Calu3 (cell line): ENCODE measurements around the gene PARN. TPM values are rescaled to one million over a fixed set of nuclear protein-coding genes. Genes with fewer than 3 reads are reported as not detected.

Experiments used
- BruUV-seq: library from RNA; stranded (reverse); fragments of 400-500 nt; replicated peaks from 2 replicates; lab custom pipeline; 2021; lab: Mats Ljungman, UMichigan
- CTCF ChIA-PET: fragments of 300-600 bp; sonication (Branson Sonifier 250); formaldehyde crosslinking; loops from one replicate; lab custom pipeline; 2022; ENCODE audit warnings: antibody characterized with exemption; lab: Charles Lee
- DNase-seq: peaks from one replicate; pipeline ENCODE4 v3.0.0; 2022
- H3K27ac Mint-ChIP-seq: one replicate; pipeline ENCODE4 v1.8.0; 2022; ENCODE audit warnings: mixed read lengths; ENCODE audit not compliant: unreplicated experiment
- H3K27me3 Mint-ChIP-seq: one replicate; pipeline ENCODE4 v1.8.0; 2022; ENCODE audit warnings: mixed read lengths; ENCODE audit not compliant: unreplicated experiment
- H3K36me3 Mint-ChIP-seq: one replicate; pipeline ENCODE4 v1.8.0; 2022; ENCODE audit warnings: mild to moderate bottlenecking, moderate library complexity, mixed read lengths; ENCODE audit not compliant: insufficient read depth, unreplicated experiment
- H3K4me1 Mint-ChIP-seq: one replicate; pipeline ENCODE4 v1.8.0; 2022; ENCODE audit warnings: mild to moderate bottlenecking, low read depth, mixed read lengths; ENCODE audit not compliant: unreplicated experiment
- H3K4me3 Mint-ChIP-seq: one replicate; pipeline ENCODE4 v1.8.0; 2022; ENCODE audit warnings: mild to moderate bottlenecking, low read depth, moderate library complexity, mixed read lengths; ENCODE audit not compliant: unreplicated experiment
- H3K9me3 Mint-ChIP-seq: one replicate; pipeline ENCODE4 v1.8.0; 2022; ENCODE audit warnings: low read depth, mixed read lengths; ENCODE audit not compliant: unreplicated experiment
- CTCF ChIP-seq: fragments of 200-600 bp; IDR thresholded peaks from one replicate; pipeline ENCODE4 v1.8.0; 2022; ENCODE audit warnings: antibody characterized with exemption; ENCODE audit not compliant: unreplicated experiment
- intact Hi-C: fragments of 100-400 bp; cut with micrococcal nuclease; formaldehyde crosslinking; loops from one replicate; pipeline ENCODE4 v1.10.0; 2022; ENCODE audit not compliant: unreplicated experiment
- total RNA-seq: library from RNA; stranded (reverse); gene quantifications from 2 replicates; pipeline ENCODE4 v1.2.3, GENCODE V29; 2022

PARN gene
- total RNA-seq, 1 experiment from 2014 or later: 59.1 TPM

GRCh38 chr16:14416184-14416583, 213.9 kb downstream of the PARN start:
- Mint-ChIP-seq H3K27me3 (no peaks in the 10 kb centered on the region), H3K9me3 (no peaks in the 10 kb centered on the region), H3K27ac (no peak overlapping the region), H3K4me1 (no peaks in the 10 kb centered on the region), H3K36me3 (peaks cover 5% of the 10 kb centered on the region), H3K4me3 (no peak overlapping the region)
- DNase-seq: no peak
- CTCF ChIA-PET: no interaction called here
- intact Hi-C loops: no loop called here
- no TSS peak for BruUV-seq
- TF ChIP-seq CTCF: no peak

GRCh38 chr16:14415291-14415690, 214.8 kb downstream of the PARN start:
- no peak overlapping the region for H3K27ac Mint-ChIP-seq
- no peak overlapping the region for H3K4me3 Mint-ChIP-seq
- CTCF ChIA-PET: no interaction called here
- intact Hi-C loops: no loop called here
- no peak for TF ChIP-seq CTCF
- DNase-seq: no peak
- H3K4me1 Mint-ChIP-seq: no peaks in the 10 kb centered on the region
- BruUV-seq: no TSS peak
- H3K36me3 Mint-ChIP-seq: peaks cover 5% of the 10 kb centered on the region
- no peaks in the 10 kb centered on the region for H3K9me3 Mint-ChIP-seq
- H3K27me3 Mint-ChIP-seq: no peaks in the 10 kb centered on the region

GRCh38 chr16:14409563-14409962, 220.5 kb downstream of the PARN start:
- peak; percentile 22 for DNase-seq
- TF ChIP-seq CTCF: no peak
- BruUV-seq: no TSS peak
- Mint-ChIP-seq H3K4me1 (no peaks in the 10 kb centered on the region), H3K27ac (no peak overlapping the region), H3K9me3 (no peaks in the 10 kb centered on the region), H3K36me3 (peaks cover 5% of the 10 kb centered on the region), H3K4me3 (no peak overlapping the region), H3K27me3 (no peaks in the 10 kb centered on the region)
- intact Hi-C loops: no loop called here
- CTCF ChIA-PET: interaction anchor here (0.8 to 1.0 kb wide), 2 partner anchors 8 to 18 kb away, joined by 3 to 13 read pairs; no protein-coding TSS in a partner anchor

GRCh38 chr16:14407786-14408399, 222.2 kb downstream of the PARN start:
- Mint-ChIP-seq H3K4me1 (no peaks in the 10 kb centered on the region), H3K27ac (no peak overlapping the region), H3K36me3 (peaks cover 5% of the 10 kb centered on the region), H3K9me3 (no peaks in the 10 kb centered on the region), H3K4me3 (no peak overlapping the region), H3K27me3 (no peaks in the 10 kb centered on the region)
- intact Hi-C loops: no loop called here
- no TSS peak for BruUV-seq
- TF ChIP-seq CTCF: no peak
- no peak for DNase-seq
- CTCF ChIA-PET: no interaction called here
